BJ (cell line): ENCODE results near the gene PEDS1. TPM values are rescaled to one million over a fixed set of nuclear protein-coding genes. Genes with fewer than 3 reads are reported as not detected.
"Not testable (repeated sequence)": the region's sequence is repeated elsewhere in the genome, so short reads cannot be mapped to it uniquely, and the experiment has no call there.

Experiments
- CTCF ChIA-PET: fragments of 350-600 bp; formaldehyde crosslinking; extraction: SDS; loops from one replicate; lab custom pipeline; 2021; ENCODE audit warnings: antibody characterized with exemption, inconsistent platforms; lab: Yijun Ruan, JAX
- POLR2A ChIA-PET: fragments of 300-600 bp; sonication (Branson Sonifier 250); formaldehyde crosslinking; extraction: SDS; loops from one replicate; lab custom pipeline; 2021; ENCODE audit warnings: antibody characterized with exemption; lab: Charles Lee
- DNase-seq: peaks from one replicate; pipeline ENCODE4 v3.0.0-alpha.2; 2011; ENCODE audit warnings: low read depth
- H3K27me3 ChIP-seq: 2 replicates; pipeline ENCODE4 v1.6.0; 2011; ENCODE audit warnings: low read length; ENCODE audit not compliant: control insufficient read depth, insufficient read depth
- H3K36me3 ChIP-seq: 2 replicates; pipeline ENCODE4 v1.5.1; 2011; ENCODE audit warnings: low read length; ENCODE audit not compliant: control insufficient read depth, insufficient read depth
- H3K4me3 ChIP-seq: 2 replicates; pipeline ENCODE4 v1.5.1; 2011; ENCODE audit warnings: low read depth, mild to moderate bottlenecking, control low read depth, low read length
- CTCF ChIP-seq: IDR thresholded peaks from 2 replicates; pipeline ENCODE4 v1.5.1; 2011; ENCODE audit warnings: low read depth, mild to moderate bottlenecking, control low read depth, inconsistent platforms, low read length, moderate library complexity; ENCODE audit not compliant: insufficient read depth
- polyA plus RNA-seq: library from polyadenylated mRNA; depleted of rRNA; stranded (reverse); fragments of >200 nt; gene quantifications from 2 replicates; pipeline ENCODE4 v1.2.3, GENCODE V29; 2011

Gene PEDS1
- polyA plus RNA-seq, 1 experiment: 52.3 TPM

DNA sequence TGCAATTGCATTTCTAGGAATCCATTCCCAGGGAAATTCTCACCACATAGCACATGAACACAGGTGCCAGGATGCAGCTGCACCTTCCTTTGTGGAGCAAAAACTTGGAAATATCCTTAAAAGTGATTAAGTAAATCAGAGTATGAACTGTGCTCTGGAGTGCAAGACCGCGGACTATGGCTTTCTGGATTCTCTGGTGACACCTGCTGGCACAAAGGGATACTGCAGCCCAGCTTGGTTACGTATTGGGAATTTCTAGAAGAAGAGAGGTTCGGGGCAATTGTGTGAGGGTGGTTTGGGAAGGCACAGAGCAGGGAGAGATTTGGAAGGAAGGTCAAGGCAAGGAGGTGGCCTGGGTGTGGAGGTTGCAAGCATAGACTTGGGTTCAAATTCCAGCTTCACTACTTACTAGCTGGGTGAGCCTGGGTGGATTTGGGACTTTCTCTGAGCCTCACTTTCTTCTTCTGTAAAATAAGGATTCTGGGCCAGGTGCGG, 15.9 kb upstream of the PEDS1 start:
- ChIA-PET CTCF (interaction anchor here (0.8 to 7.8 kb wide), 35 partner anchors 9 to 299 kb away, joined by 3 to 169 read pairs (median 5); partner anchors contain the start of genes PEDS1 and UBE2V1), POLR2A (interaction anchor here (0.6 to 0.8 kb wide), 2 partner anchors 93 to 423 kb away, joined by 3 read pairs; no protein-coding TSS in a partner anchor)
- Histone ChIP-seq H3K27me3 (no peaks in the 10 kb centered on the region), H3K36me3 (no peaks in the 10 kb centered on the region), H3K4me3 (no peak overlapping the region)
- TF ChIP-seq CTCF: peak; percentile 96
- DNase-seq: no peak

GRCh38 chr20:50165684-50166554, 12.4 kb upstream of the PEDS1 start:
- TF ChIP-seq CTCF: no peak
- POLR2A ChIA-PET: interaction anchor here (0.6 to 1.2 kb wide), 4 partner anchors 12 to 136 kb away, joined by 3 to 5 read pairs (median 4); partner anchors contain the start of gene PEDS1

GRCh38 chr20:50163570-50164317, 10.2 kb upstream of the PEDS1 start:
- ChIA-PET POLR2A (no interaction called here), CTCF (interaction anchor here (0.6 to 1.2 kb wide), 5 partner anchors 9 to 301 kb away, joined by 3 to 5 read pairs (median 3); partner anchors contain the start of gene PEDS1)
- TF ChIP-seq CTCF: no peak
- DNase-seq: no peak
- H3K36me3 ChIP-seq: no peaks in the 10 kb centered on the region
- H3K4me3 ChIP-seq: no peak overlapping the region
- no peaks in the 10 kb centered on the region for H3K27me3 ChIP-seq

More at GRCh38 chr20:50165684-50166554, 12.4 kb upstream of the PEDS1 start:
- no peaks in the 10 kb centered on the region for H3K36me3 ChIP-seq
- peak overlapping the region; percentile 25 for H3K4me3 ChIP-seq
- H3K27me3 ChIP-seq: no peaks in the 10 kb centered on the region
- peak; percentile 99 for DNase-seq
- CTCF ChIA-PET: interaction anchor here (0.6 to 7.8 kb wide), 15 partner anchors 13 to 427 kb away, joined by 3 to 169 read pairs (median 4); no protein-coding TSS in a partner anchor

GRCh38 chr20:50161494-50161893, 8.0 kb upstream of the PEDS1 start:
- CTCF ChIA-PET, DNase-seq, H3K27me3 ChIP-seq, POLR2A ChIA-PET, H3K4me3 ChIP-seq, H3K36me3 ChIP-seq: not testable (repeated sequence)

DNA sequence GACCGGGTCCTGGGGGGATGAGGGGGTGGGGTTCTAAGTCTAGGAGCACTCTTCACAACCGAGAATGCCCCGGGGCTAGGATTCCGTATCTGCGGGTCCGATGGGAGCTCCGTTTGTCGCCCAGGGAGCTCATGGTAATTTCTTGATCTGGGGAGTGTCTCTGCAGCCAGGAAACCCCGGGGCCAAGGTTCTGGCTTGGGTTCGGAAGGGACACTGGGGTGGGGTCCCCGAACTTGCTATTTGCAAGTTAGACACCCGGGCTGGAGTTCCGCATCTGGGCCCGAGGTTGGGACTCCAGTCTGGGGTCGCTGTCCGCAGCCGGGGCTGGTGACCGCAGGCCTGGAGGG, 397 bp downstream of the PEDS1 start:
- H3K36me3 ChIP-seq: peaks cover 2% of the 10 kb centered on the region
- H3K27me3 ChIP-seq: no peaks in the 10 kb centered on the region
- TF ChIP-seq CTCF: no peak
- DNase-seq: no peak
- POLR2A ChIA-PET: interaction anchor here (0.6 to 1.8 kb wide), 3 partner anchors 9 to 549 kb away, joined by 5 to 16 read pairs (median 9); no protein-coding TSS in a partner anchor
- peak overlapping the region; percentile 98 for H3K4me3 ChIP-seq
- CTCF ChIA-PET: interaction anchor here (0.6 to 2.4 kb wide), 8 partner anchors 10 to 174 kb away, joined by 3 to 12 read pairs (median 4); partner anchors contain the start of gene UBE2V1
